K562 (cell line): ENCODE measurements around the gene TMEM95. TPM values are rescaled to one million over a fixed set of nuclear protein-coding genes. Genes with fewer than 3 reads are reported as not detected.

Source experiments
- ATAC-seq: fragments of 200-7000 bp; cut with Tn5 transposase; 3 replicates; pipeline ENCODE4 v1.9.1; 2020; ENCODE audit warnings: moderate library complexity
- BruUV-seq: library from RNA; stranded (reverse); fragments of 400-500 nt; replicated peaks from 2 replicates; lab custom pipeline; 2021; lab: Mats Ljungman, UMichigan
- CTCF ChIA-PET: fragments of 300-600 bp; formaldehyde crosslinking; extraction: SDS; loops from one replicate; lab custom pipeline; 2021; ENCODE audit warnings: low intra/inter-chr PET ratio; lab: Yijun Ruan, JAX
- POLR2A ChIA-PET: fragments of 300-600, 350-650 bp; sonication (Branson Sonifier 250); formaldehyde crosslinking; extraction: SDS; loops from one replicate; lab custom pipeline; 2021; ENCODE audit warnings: antibody characterized with exemption, inconsistent platforms; lab: Yijun Ruan, JAX
- DNase-seq, 4 experiments: peaks; one replicate each; pipeline versions ENCODE4 v3.0.0 to v3.0.0-alpha.2; 2011 to 2018; ENCODE audit warnings: low spot score in 3 of 4, mixed read lengths in 3 of 4; ENCODE audit errors: extremely low read depth in 1 of 4
- FAIRE-seq: peaks from 2 replicates; lab custom pipeline; 2011; peaks lifted over from hg19 to GRCh38; lab: Jason Lieb, UNC
- H2AFZ ChIP-seq: 2 replicates; pipeline ENCODE4 v1.6.0; 2011; ENCODE audit warnings: low read depth, low read length, control low read depth, inconsistent platforms
- H3K27ac ChIP-seq: fragments of 200-600 bp; 3 replicates; pipeline ENCODE4 v1.8.0; 2011; ENCODE audit warnings: low read depth, mild to moderate bottlenecking, control low read depth, inconsistent platforms, low read length, moderate library complexity, mixed read lengths; ENCODE audit errors: extremely low read depth
- H3K27me3 ChIP-seq, 2 experiments: fragments of 300-600 bp in 1 of 2; 2 replicates in 1 of 2; 3 replicates in 1 of 2; pipeline versions ENCODE4 v1.6.0 to v1.8.0; 2011; ENCODE audit warnings: inconsistent platforms in 2 of 2, low read length in 2 of 2, mild to moderate bottlenecking in 1 of 2, mixed read lengths in 1 of 2, moderate library complexity in 1 of 2; ENCODE audit not compliant: control insufficient read depth in 2 of 2, insufficient read depth in 2 of 2
- H3K36me3 ChIP-seq: fragments of 300-600 bp; 3 replicates; pipeline ENCODE4 v1.8.0; 2011; ENCODE audit warnings: mild to moderate bottlenecking, low read length, inconsistent platforms; ENCODE audit not compliant: control insufficient read depth, insufficient read depth
- H3K4me1 ChIP-seq, 2 experiments: fragments of 200-600 bp in 1 of 2; replicated peaks in 1 of 2; 2 replicates in 1 of 2; 3 replicates in 1 of 2; pipeline versions ENCODE4 v1.5.1 to v1.8.0; 2011; ENCODE audit warnings: inconsistent platforms in 2 of 2, low read length in 2 of 2, mild to moderate bottlenecking in 1 of 2, mixed read lengths in 1 of 2, moderate library complexity in 1 of 2; ENCODE audit not compliant: control insufficient read depth in 2 of 2, insufficient read depth in 2 of 2
- H3K4me2 ChIP-seq: 2 replicates; pipeline ENCODE4 v1.6.1; 2011; ENCODE audit warnings: low read length, control low read depth, inconsistent platforms, mixed read lengths; ENCODE audit not compliant: insufficient read depth
- H3K4me3 ChIP-seq: fragments of 200-600 bp; sonication (generic), shearing (Covaris generic); 2 replicates; pipeline ENCODE4 v1.5.1; 2016; ENCODE audit warnings: control low read depth, inconsistent platforms
- H3K79me2 ChIP-seq: fragments of 200-600 bp; 3 replicates; pipeline ENCODE4 v1.8.0; 2011; ENCODE audit warnings: low read length, inconsistent platforms; ENCODE audit not compliant: control insufficient read depth, insufficient read depth
- H3K9ac ChIP-seq, 2 experiments: 2 replicates each; pipeline versions ENCODE4 v1.6.0 to v1.6.1; 2011; ENCODE audit warnings: low read depth in 2 of 2, low read length in 2 of 2, control low read depth in 1 of 2, inconsistent platforms in 1 of 2, mild to moderate bottlenecking in 1 of 2, mixed read lengths in 1 of 2; ENCODE audit not compliant: insufficient read depth in 1 of 2
- H3K9me1 ChIP-seq: one replicate; pipeline ENCODE4 v1.6.0; 2011; ENCODE audit warnings: inconsistent platforms, mild to moderate bottlenecking, low read length, moderate library complexity; ENCODE audit not compliant: control insufficient read depth, insufficient read depth
- H3K9me3 ChIP-seq: replicated peaks from 2 replicates; pipeline ENCODE4 v1.5.1; 2011; ENCODE audit warnings: low read depth, low read length, inconsistent platforms; ENCODE audit not compliant: control insufficient read depth, insufficient read depth
- H4K20me1 ChIP-seq: replicated peaks from 2 replicates; pipeline ENCODE4 v1.6.1; 2011; ENCODE audit warnings: low read length, inconsistent platforms, mixed read lengths; ENCODE audit not compliant: control insufficient read depth, insufficient read depth
- E2F3 ChIP-seq: fragments of 250-450 bp; sonication (Bioruptor Pico); IDR thresholded peaks from 2 replicates; pipeline ENCODE4 v1.4.0; 2020; ENCODE audit warnings: mild to moderate bottlenecking
- ESRRB ChIP-seq: fragments of 250-450 bp; sonication (Bioruptor Pico); IDR thresholded peaks from 2 replicates; pipeline ENCODE4 v1.5.0; 2020; ENCODE audit warnings: mild to moderate bottlenecking, moderate library complexity, borderline replicate concordance
- EWSR1 ChIP-seq: fragments of 450-650 bp; IDR thresholded peaks from 2 replicates; pipeline ENCODE4 v1.6.1; 2018; ENCODE audit warnings: borderline replicate concordance, mild to moderate bottlenecking, low read depth, moderate library complexity; ENCODE audit not compliant: partially characterized antibody
- HNRNPH1 ChIP-seq: fragments of 200-400 bp; formaldehyde crosslinking; optimal IDR thresholded peaks from 2 replicates; pipeline ENCODE3; 2017; ENCODE audit warnings: low read depth, mild to moderate bottlenecking, low read length, moderate library complexity
- MTA1 ChIP-seq: fragments of 450-650 bp; IDR thresholded peaks from 2 replicates; pipeline ENCODE4 v1.6.1; 2017; ENCODE audit warnings: borderline replicate concordance
- NFIC ChIP-seq: fragments of 450-650 bp; IDR thresholded peaks from 2 replicates; pipeline ENCODE4 v1.6.1; 2017; ENCODE audit warnings: mild to moderate bottlenecking, inconsistent platforms
- ZBTB8A ChIP-seq: fragments of 450-650 bp; IDR thresholded peaks from 2 replicates; pipeline ENCODE4 v1.6.1; 2018; ENCODE audit warnings: mild to moderate bottlenecking, moderate library complexity; ENCODE audit not compliant: partially characterized antibody
- ZNF324 ChIP-seq: fragments of 250-450 bp; sonication (Bioruptor Pico); IDR thresholded peaks from 2 replicates; pipeline ENCODE4 v1.4.0; 2020; ENCODE audit warnings: mild to moderate bottlenecking
- WGBS: fragments of 100-300 bp; shearing (Covaris generic); methylation state at CpG from one replicate; pipeline ENCODE4 v1.1.6; 2016; ENCODE audit warnings: low coverage, mixed read lengths; ENCODE audit not compliant: insufficient coverage; ENCODE audit errors: missing lambda C conversion rate; 5-methylcytosine and 5-hydroxymethylcytosine counted together
- in situ Hi-C: fragments of 300-500 bp; cut with MboI; formaldehyde crosslinking; loops from 4 replicates; pipeline ENCODE4 v1.15.0; 2018; ENCODE audit warnings: inconsistent platforms, mixed read lengths
- intact Hi-C: fragments of 100-400 bp; cut with micrococcal nuclease; formaldehyde crosslinking; loops from 2 replicates; pipeline ENCODE4 v1.14.2; 2022
- polyA plus RNA-seq, 8 experiments: library from polyadenylated mRNA; depleted of rRNA in 4 of 8; stranded (reverse) in 5 of 8; unstranded in 3 of 8; fragments of >200 nt; fragmentation: Nextera tagmentation in 2 of 8; fragmentation: Illumina TruSeq in 1 of 8; extraction: Ambion mirVana in 2 of 8; extraction: Trizol in 1 of 8; gene quantifications; 2 replicates each; pipeline versions ENCODE4 v1.2.1 to v1.2.3, GENCODE V29; 2011 to 2014; ENCODE audit warnings: inconsistent platforms in 1 of 8, missing spikeins in 1 of 8
- total RNA-seq, 7 experiments: library from RNA; depleted of rRNA in 6 of 7; stranded (reverse); fragments of >200 nt in 6 of 7; fragmentation: Illumina TruSeq in 2 of 7; extraction: Trizol in 2 of 7; gene quantifications; 2 replicates each; pipeline versions ENCODE4 v1.2.1 to v1.2.3, GENCODE V29; 2011 to 2021; ENCODE audit warnings: low replicate concordance in 1 of 7
- TF ChIP-seq, protein P1 (sequence below): fragments of 250-450 bp; sonication (Bioruptor Pico); IDR thresholded peaks from 2 replicates; pipeline ENCODE4 v1.8.0; 2022; ENCODE audit warnings: inconsistent platforms
- TF ChIP-seq, protein P2 (sequence below): IDR thresholded peaks from 3 replicates; pipeline ENCODE4 v1.6.1; 2011; ENCODE audit warnings: borderline replicate concordance, mild to moderate bottlenecking, moderate library complexity; ENCODE audit not compliant: insufficient read length; ENCODE audit errors: extremely low read depth
- TF ChIP-seq, protein P3 (sequence below): fragments of 200-800 bp; sonication (Bioruptor generic); IDR thresholded peaks from 2 replicates; pipeline ENCODE4 v1.6.1; 2016; ENCODE audit warnings: missing genetic modification characterization, missing compliant biosample characterization

TMEM95 gene
- total and polyA plus RNA-seq, 9 of the 15 experiments (the other 6 are each of a cell fraction or from before 2014, with no cell fraction given), result not detected

DNA sequence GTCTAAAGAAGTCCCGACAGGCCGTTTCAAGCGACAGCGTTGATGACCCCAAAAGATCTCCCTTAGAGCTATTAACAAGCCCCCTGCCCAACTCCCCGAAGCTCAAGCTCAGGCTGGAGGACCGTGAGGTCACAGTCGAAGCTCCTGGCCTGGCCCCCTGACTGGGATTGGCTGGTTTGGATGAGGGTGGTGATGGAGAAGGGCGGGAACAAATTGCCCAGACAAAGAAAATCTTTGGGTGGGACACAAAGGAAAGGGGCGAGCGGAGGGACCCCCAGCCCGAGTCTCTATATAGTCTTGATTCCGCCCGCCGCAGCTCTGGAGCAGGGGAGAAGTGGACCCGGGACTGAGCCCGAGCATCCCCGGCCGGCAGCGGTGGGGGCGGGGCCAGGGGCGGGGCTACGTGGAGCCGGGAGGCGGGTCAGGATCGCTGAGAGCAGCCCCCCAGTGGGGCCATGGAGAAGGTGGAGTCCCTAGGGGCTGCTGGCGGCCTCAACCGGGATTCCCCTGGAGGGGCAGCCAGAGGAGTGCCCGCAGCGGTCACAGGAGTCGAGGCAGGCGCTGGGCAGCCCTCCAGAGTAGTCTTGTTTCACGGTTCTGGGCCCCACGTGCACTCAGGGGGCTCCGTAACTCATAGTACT lies 24.8 kb upstream of the TMEM95 start:
- BruUV-seq, result no TSS peak
- H3K4me3 ChIP-seq, result peak overlapping the region; percentile 78
- H3K9me1 ChIP-seq, result no peaks in the 10 kb centered on the region
- peak overlapping the region; percentile 91 to 99; a peak in 3 of 4 replicates for H3K9ac ChIP-seq
- CTCF ChIA-PET, result no interaction called here
- no peaks in the 10 kb centered on the region for H4K20me1 ChIP-seq
- H3K4me2 ChIP-seq, result peak overlapping the region; percentile 82
- peak overlapping the region; percentile 98 for H2AFZ ChIP-seq
- WGBS, result 12% methylated on average over 11 of the region's 34 CpGs
- peaks cover 16% of the 10 kb centered on the region for H3K79me2 ChIP-seq
- no peak for FAIRE-seq
- POLR2A ChIA-PET, result interaction anchor here (0.6 to 2.4 kb wide), 9 partner anchors 11 to 156 kb away, joined by 3 to 21 read pairs (median 4); partner anchors contain the start of gene GABARAP
- in situ Hi-C loops, result loop anchor here (10.0 kb wide), 1 partner anchor 285 kb away; the partner anchor contains the start of gene SLC16A11
- no peaks in the 10 kb centered on the region for H3K27me3 ChIP-seq
- peaks cover 15 to 39% of the 10 kb centered on the region in 2 experiments for H3K4me1 ChIP-seq
- peak; percentile 83 for ATAC-seq
- peak overlapping the region; percentile 92 for H3K27ac ChIP-seq
- peaks cover 17% of the 10 kb centered on the region; the same call in 1 of the 3 replicates for H3K36me3 ChIP-seq
- intact Hi-C loops, result no loop called here
- peak; percentile 79 to 84 (median 80) for DNase-seq
- no peaks in the 10 kb centered on the region for H3K9me3 ChIP-seq
- TF ChIP-seq NFIC (no peak), ESRRB (CRISPR knock-in tag) (no peak), ZNF324 (CRISPR knock-in tag) (no peak), MTA1 (no peak), EWSR1 (no peak), HNRNPH1 (no peak), E2F3 (CRISPR knock-in tag) (no peak), ZBTB8A (no peak)
- TF ChIP-seq, protein P1, sequence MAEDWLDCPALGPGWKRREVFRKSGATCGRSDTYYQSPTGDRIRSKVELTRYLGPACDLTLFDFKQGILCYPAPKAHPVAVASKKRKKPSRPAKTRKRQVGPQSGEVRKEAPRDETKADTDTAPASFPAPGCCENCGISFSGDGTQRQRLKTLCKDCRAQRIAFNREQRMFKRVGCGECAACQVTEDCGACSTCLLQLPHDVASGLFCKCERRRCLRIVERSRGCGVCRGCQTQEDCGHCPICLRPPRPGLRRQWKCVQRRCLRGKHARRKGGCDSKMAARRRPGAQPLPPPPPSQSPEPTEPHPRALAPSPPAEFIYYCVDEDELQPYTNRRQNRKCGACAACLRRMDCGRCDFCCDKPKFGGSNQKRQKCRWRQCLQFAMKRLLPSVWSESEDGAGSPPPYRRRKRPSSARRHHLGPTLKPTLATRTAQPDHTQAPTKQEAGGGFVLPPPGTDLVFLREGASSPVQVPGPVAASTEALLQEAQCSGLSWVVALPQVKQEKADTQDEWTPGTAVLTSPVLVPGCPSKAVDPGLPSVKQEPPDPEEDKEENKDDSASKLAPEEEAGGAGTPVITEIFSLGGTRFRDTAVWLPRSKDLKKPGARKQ, result no peak
- TF ChIP-seq, protein P2, sequence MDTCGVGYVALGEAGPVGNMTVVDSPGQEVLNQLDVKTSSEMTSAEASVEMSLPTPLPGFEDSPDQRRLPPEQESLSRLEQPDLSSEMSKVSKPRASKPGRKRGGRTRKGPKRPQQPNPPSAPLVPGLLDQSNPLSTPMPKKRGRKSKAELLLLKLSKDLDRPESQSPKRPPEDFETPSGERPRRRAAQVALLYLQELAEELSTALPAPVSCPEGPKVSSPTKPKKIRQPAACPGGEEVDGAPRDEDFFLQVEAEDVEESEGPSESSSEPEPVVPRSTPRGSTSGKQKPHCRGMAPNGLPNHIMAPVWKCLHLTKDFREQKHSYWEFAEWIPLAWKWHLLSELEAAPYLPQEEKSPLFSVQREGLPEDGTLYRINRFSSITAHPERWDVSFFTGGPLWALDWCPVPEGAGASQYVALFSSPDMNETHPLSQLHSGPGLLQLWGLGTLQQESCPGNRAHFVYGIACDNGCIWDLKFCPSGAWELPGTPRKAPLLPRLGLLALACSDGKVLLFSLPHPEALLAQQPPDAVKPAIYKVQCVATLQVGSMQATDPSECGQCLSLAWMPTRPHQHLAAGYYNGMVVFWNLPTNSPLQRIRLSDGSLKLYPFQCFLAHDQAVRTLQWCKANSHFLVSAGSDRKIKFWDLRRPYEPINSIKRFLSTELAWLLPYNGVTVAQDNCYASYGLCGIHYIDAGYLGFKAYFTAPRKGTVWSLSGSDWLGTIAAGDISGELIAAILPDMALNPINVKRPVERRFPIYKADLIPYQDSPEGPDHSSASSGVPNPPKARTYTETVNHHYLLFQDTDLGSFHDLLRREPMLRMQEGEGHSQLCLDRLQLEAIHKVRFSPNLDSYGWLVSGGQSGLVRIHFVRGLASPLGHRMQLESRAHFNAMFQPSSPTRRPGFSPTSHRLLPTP, result no peak
- TF ChIP-seq, protein P3, sequence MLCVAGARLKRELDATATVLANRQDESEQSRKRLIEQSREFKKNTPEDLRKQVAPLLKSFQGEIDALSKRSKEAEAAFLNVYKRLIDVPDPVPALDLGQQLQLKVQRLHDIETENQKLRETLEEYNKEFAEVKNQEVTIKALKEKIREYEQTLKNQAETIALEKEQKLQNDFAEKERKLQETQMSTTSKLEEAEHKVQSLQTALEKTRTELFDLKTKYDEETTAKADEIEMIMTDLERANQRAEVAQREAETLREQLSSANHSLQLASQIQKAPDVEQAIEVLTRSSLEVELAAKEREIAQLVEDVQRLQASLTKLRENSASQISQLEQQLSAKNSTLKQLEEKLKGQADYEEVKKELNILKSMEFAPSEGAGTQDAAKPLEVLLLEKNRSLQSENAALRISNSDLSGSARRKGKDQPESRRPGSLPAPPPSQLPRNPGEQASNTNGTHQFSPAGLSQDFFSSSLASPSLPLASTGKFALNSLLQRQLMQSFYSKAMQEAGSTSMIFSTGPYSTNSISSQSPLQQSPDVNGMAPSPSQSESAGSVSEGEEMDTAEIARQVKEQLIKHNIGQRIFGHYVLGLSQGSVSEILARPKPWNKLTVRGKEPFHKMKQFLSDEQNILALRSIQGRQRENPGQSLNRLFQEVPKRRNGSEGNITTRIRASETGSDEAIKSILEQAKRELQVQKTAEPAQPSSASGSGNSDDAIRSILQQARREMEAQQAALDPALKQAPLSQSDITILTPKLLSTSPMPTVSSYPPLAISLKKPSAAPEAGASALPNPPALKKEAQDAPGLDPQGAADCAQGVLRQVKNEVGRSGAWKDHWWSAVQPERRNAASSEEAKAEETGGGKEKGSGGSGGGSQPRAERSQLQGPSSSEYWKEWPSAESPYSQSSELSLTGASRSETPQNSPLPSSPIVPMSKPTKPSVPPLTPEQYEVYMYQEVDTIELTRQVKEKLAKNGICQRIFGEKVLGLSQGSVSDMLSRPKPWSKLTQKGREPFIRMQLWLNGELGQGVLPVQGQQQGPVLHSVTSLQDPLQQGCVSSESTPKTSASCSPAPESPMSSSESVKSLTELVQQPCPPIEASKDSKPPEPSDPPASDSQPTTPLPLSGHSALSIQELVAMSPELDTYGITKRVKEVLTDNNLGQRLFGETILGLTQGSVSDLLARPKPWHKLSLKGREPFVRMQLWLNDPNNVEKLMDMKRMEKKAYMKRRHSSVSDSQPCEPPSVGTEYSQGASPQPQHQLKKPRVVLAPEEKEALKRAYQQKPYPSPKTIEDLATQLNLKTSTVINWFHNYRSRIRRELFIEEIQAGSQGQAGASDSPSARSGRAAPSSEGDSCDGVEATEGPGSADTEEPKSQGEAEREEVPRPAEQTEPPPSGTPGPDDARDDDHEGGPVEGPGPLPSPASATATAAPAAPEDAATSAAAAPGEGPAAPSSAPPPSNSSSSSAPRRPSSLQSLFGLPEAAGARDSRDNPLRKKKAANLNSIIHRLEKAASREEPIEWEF (CRISPR knock-in tag), result no peak
